Endothelial cell of umbilical vein (primary cell): ENCODE data around the gene IGF2BP2.
"Not testable (repeated sequence)": the region's sequence is repeated elsewhere in the genome, so short reads cannot be mapped to it uniquely, and the experiment has no call there.

Source experiments
- EZH2 ChIP-seq: IDR thresholded peaks from 2 replicates; pipeline ENCODE4 v1.6.1; 2012; ENCODE audit warnings: borderline replicate concordance, low read depth, mild to moderate bottlenecking, moderate library complexity, low read length, inconsistent platforms; ENCODE audit not compliant: severe bottlenecking
- FOS ChIP-seq: IDR thresholded peaks from 2 replicates; pipeline ENCODE4 v1.6.1; 2011; ENCODE audit warnings: mild to moderate bottlenecking, low read length, moderate library complexity, borderline replicate concordance; ENCODE audit not compliant: insufficient read depth
- GATA2 ChIP-seq: IDR thresholded peaks from 2 replicates; pipeline ENCODE4 v1.7.0; 2011; ENCODE audit warnings: low read depth, mild to moderate bottlenecking, moderate library complexity, mixed read lengths, low read length; ENCODE audit not compliant: insufficient read length, insufficient read depth
- JUN ChIP-seq: IDR thresholded peaks from 2 replicates; pipeline ENCODE4 v1.6.1; 2011; ENCODE audit warnings: borderline replicate concordance, low read depth; ENCODE audit not compliant: insufficient read length, insufficient read depth
- MYC ChIP-seq: IDR thresholded peaks from one replicate; pipeline ENCODE4 v1.6.1; 2011; ENCODE audit warnings: mild to moderate bottlenecking, low read depth, low read length
- POLR2A ChIP-seq: IDR thresholded peaks from 2 replicates; pipeline ENCODE4 v1.6.1; 2012; ENCODE audit warnings: low read depth, mild to moderate bottlenecking, control low read depth, low read length
- POLR2AphosphoS5 ChIP-seq: IDR thresholded peaks from 2 replicates; pipeline ENCODE4 v1.6.1; 2012; ENCODE audit warnings: low read depth, mild to moderate bottlenecking, control low read depth, low read length, moderate library complexity; ENCODE audit not compliant: insufficient read depth
- TF ChIP-seq, protein P1 (sequence below), 2 donors: IDR thresholded peaks; 1 replicate in 1 of 2; 2 replicates in 1 of 2; pipeline ENCODE4 v1.5.1; 2011; ENCODE audit warnings: low read length in 2 of 2, mild to moderate bottlenecking in 2 of 2, moderate library complexity in 2 of 2, control low read depth in 1 of 2, inconsistent platforms in 1 of 2, low read depth in 1 of 2; ENCODE audit not compliant: insufficient read depth in 1 of 2; ENCODE audit errors: extremely low read depth in 1 of 2
- TF ChIP-seq, protein P2 (sequence below): IDR thresholded peaks from 2 replicates; pipeline ENCODE4 v1.6.1; 2011; ENCODE audit not compliant: insufficient read depth, insufficient read length

DNA sequence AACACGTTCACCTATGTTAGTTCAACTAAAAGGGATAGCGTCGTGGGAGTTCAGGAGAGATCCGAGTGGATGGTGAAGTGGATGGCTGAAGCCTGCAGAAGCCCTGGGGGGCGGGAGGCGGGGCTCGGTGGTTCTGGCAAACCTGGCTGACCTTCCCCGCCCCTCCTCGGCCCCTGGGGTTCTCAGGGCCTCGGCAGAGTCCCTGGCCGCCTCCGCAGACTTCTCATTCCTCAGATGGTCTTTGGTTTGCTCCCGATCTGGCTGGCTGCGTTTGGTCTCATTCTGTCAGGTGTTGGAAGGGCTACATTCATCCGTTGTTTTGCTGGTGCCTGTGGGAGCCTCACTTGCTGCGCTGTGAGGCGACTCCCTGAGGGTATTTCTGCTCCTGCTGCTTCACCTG, 179.7 kb downstream of the IGF2BP2 start:
- TF ChIP-seq, protein P1, sequence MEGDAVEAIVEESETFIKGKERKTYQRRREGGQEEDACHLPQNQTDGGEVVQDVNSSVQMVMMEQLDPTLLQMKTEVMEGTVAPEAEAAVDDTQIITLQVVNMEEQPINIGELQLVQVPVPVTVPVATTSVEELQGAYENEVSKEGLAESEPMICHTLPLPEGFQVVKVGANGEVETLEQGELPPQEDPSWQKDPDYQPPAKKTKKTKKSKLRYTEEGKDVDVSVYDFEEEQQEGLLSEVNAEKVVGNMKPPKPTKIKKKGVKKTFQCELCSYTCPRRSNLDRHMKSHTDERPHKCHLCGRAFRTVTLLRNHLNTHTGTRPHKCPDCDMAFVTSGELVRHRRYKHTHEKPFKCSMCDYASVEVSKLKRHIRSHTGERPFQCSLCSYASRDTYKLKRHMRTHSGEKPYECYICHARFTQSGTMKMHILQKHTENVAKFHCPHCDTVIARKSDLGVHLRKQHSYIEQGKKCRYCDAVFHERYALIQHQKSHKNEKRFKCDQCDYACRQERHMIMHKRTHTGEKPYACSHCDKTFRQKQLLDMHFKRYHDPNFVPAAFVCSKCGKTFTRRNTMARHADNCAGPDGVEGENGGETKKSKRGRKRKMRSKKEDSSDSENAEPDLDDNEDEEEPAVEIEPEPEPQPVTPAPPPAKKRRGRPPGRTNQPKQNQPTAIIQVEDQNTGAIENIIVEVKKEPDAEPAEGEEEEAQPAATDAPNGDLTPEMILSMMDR (IDR thresholded peaks at IDR 0.05; ENCODE audit: extremely low read depth in 1 of 2, insufficient read depth in 1 of 2, low read depth in 1 of 2, low read length in 2 of 2) = not testable (repeated sequence)
- TF ChIP-seq FOS, POLR2A, POLR2AphosphoS5, EZH2, MYC, JUN, GATA2: not testable (repeated sequence)
- TF ChIP-seq, protein P2, sequence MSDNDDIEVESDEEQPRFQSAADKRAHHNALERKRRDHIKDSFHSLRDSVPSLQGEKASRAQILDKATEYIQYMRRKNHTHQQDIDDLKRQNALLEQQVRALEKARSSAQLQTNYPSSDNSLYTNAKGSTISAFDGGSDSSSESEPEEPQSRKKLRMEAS = not testable (repeated sequence)
